Activated CD4-positive, alpha-beta T cell treated with anti-CD3 and anti-CD28 coated beads, Interleukin-2, amount 50 U/mL, for 48 hours (primary cell): ENCODE measurements around the gene SH3GL3.

ENCODE experiments used
- DNase-seq, 2 experiments: peaks; one replicate each; pipeline ENCODE4 v3.0.0-alpha.2; 2020

Gene SH3GL3

DNA sequence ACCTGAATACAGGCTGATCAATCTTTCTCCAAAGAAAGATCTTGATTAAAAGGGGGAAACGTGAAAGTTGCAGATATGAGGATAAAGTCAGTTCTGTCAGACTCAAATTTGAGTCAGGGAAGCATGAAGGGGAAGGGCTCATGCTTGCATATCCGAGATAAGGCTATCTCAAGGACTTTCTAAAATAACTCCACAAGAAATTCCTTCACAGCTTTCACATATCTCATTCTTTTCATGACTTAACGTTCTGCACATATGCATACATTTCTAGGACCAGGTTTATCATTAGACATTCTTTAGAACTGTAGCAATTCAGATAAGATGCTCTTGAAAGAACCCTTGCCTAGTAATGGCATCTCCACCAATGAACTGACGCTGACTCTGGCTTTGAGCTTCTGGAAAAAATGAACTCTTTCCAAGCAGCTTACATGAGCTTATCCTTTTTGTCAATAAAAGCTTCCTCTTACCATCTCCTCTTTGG lies 15.9 kb downstream of the SH3GL3 start:
- no peak for DNase-seq

GRCh38 chr15:83470887-83471286 lies 23.7 kb downstream of the SH3GL3 start:
- DNase-seq: no peak

DNA sequence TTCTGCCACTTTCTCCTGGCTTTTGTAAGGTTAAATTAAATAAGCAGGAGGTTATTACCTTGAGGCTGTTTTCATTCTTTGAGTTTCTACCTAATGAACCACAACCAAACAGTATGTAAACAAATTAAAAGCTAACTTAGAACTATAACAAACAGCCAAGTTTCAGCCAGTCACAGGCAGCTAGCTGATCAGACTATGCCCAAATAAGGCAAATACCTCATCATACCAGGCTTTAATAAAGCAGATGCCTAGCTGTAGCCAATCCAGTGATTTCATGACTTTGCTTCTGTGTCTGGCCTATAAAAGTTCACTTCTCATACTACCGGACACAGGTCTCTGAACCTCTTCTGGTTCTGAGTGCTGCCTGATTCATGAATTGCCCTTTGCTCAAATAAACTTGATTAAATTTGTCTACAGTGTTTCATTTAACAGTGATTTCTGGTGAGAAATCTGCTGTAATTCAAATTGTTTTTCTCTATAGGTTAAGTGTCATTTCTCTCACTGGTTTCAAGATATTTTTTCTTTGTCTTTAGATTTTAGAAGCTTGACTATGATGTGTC lies 24.2 kb downstream of the SH3GL3 start:
- DNase-seq: no peak

DNA sequence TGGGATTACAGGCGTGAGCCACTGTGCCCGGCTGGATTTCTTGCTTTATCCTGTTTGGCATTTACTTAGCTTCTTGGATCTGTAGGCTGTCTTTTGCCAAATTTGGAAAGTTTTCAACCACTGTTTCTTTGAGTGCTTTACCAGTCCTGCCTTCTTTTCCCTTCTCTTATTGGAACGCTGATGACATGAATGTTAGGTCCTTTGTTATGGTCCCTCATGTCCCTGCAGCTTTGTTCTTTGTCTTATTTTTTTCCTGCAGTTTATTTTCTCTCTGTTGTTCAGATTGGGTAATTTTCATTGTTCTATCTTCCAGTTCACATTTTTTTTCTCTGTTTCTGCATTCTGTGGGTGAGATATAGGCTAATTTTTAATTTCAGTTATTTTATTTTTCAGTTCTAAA lies 25.0 kb downstream of the SH3GL3 start:
- DNase-seq: no peak

GRCh38 chr15:83472797-83473196 lies 25.7 kb downstream of the SH3GL3 start:
- no peak for DNase-seq

- DNase-seq: no peak
These were observed 27.4 kb downstream of the SH3GL3 start for GRCh38 chr15:83474578-83474977.

- no peak for DNase-seq
These were observed 28.4 kb downstream of the SH3GL3 start for GRCh38 chr15:83475551-83475950.

DNA sequence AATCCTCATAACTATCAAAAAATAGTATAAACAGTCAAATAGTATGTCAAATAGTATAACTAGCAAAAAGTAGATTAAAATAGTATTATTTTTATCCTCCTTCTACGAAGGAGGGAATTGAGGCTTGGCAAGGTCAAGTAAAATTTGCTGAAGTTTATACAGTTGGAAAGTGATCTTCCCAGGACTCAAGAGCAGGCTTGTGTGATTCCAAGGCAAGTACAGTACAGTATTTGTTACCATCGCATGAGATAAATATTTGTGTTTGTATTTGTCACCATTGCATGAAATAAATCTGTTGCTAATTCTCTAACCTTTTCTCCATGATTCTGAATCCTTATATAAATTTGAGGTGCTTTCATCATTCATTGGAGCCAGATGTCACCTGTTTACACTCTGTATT lies 28.9 kb downstream of the SH3GL3 start:
- no peak for DNase-seq

GRCh38 chr15:83476708-83477107 lies 29.6 kb downstream of the SH3GL3 start:
- no peak for DNase-seq

DNA sequence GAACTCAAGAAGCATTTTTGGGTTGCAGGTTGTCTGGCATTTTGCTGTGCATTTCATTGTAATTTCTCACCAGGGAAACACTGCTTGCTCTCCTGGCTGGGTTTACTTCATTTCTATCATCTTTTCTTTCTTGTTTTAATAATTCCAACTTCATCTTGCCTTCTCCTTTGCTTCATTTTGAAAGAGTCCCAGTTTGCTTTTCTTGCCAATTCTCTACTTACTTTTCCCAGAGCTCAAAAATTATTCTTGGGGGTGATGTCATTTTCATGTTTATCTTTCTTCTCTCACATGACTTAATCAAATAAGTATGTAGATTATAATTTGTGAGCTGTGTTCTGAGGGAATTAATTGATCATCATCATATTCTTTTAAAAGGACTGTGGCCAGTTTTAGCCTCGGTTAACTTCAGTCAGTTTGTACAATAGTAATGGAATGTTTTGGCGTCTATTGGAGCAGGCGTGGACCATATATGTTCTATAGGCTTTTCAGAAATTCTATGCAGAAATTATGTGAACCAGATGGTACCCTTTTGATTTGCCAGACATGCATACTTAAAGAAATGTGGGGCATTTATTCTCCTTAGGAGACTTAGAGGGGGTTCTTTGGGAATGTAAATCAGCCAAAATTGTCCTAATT lies 30.1 kb downstream of the SH3GL3 start:
- DNase-seq: no peak

DNA sequence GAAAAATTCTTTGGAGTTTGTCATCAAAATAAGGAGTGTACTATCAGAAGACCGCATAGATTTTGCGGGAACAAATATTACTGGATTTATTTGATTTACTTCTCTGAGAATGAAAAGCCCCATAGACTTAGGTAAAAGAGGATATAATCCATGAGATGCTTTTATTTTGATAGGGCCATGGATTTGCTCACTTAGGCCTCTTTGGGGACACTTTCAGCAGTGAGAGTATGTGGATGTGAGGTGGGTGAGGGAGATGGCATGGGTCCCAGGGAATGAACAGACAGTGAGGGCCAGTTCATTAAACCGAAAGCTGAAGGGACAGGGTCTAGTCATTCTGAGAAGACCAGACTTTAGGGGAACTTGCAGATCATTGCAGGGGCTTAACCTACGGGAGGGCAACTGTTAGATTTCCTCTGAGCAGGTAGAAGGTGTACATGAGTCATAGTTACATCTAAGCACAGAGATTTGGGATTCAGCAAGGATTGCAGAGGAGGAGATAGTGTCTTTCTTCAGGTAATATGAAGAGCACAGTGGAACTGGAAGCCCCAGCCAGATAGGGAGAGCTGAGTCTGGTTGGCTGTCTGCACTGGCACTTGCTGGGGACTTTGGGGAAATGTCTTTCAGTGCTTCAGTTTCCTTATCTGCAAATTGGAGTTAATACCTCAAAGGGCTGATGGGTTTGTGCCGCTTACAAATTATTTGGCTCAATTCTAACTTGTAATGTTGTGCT lies 30.8 kb downstream of the SH3GL3 start:
- DNase-seq: no peak

GRCh38 chr15:83483612-83484011 lies 36.5 kb downstream of the SH3GL3 start:
- DNase-seq: no peak

DNA sequence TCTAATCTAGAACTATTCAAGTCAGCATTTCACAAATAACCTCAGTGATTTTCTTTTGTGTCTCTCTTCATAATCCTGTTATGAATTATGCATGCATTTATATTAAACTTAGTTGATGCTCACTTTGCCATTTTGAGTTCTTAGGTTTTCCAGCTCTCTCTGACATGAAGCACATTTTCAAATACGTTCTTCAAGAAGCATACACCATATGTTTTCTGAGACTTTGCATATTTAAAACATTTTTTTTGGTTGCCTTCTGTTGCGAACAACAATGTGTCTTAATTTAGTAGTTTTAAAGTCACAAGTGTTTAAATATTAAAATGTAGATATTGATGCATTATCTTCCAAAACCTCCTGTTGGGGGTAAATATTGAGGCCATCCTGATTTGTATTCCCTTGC lies 37.5 kb downstream of the SH3GL3 start:
- DNase-seq: no peak

DNA sequence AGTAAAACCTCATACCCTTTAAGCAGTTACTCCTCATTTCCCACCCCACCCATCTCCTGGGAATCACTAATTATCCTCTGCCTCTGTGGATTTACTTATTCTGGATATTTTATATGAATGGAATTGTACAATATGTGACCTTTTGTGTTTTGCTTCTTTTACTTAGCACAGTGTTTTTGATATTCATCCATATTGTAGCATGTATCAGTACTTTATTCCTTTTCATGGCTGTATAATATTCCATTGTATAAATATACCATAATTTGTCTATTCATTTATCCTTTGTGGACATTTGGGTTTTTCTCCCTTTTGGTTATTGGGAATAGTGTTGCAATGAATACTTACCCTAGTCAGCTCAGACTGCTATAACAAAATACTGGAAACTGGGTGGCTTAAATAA lies 39.2 kb downstream of the SH3GL3 start:
- no peak for DNase-seq

DNA sequence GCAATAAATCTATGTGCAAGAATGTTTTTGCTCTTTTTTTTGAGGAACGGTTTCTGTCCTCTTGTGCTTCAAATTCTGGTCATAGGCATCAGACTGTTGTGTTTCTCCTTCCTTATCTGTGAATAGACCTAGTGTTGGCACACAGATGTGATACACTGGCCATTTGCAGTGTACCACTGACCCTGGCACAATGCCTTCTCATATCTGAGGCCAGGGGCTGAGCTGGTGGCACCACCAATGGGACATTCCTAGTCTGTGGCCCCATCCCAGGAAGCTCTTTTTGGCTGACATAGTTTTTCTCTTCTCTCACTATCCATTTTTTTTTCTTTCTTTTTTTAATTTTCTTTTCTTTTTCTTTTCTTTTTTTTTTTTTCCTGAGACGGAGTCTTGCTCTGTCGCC lies 40.4 kb downstream of the SH3GL3 start:
- no peak for DNase-seq

- DNase-seq: no peak
These were observed 42.5 kb downstream of the SH3GL3 start for GRCh38 chr15:83489690-83490089.

- DNase-seq: no peak
These were observed 44.3 kb downstream of the SH3GL3 start for GRCh38 chr15:83491486-83491885.

DNA sequence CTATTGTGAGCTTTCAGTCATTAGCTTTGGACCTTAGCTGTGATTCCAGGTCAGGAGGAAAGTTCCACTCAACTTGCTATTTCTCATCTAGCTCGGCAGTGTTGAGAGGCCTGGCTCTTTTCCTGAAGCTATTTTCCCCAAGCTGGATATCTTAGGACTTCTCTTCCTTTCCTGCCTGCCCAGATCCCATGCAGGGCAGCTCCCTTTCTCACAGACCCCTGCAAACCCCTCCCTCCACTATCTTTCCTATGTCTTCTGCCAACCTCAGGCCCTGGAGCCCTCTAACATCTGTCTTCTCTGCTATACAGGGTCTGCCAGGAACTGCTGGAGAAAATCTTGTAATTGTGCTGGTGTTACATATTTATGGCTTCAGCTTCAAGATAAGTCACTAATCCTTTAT lies 49.6 kb downstream of the SH3GL3 start:
- no peak for DNase-seq

GRCh38 chr15:83498374-83498773 lies 51.2 kb downstream of the SH3GL3 start:
- no peak for DNase-seq

GRCh38 chr15:83498801-83499200 lies 51.7 kb downstream of the SH3GL3 start:
- no peak for DNase-seq

GRCh38 chr15:83499476-83499875 lies 52.3 kb downstream of the SH3GL3 start:
- no peak for DNase-seq

DNA sequence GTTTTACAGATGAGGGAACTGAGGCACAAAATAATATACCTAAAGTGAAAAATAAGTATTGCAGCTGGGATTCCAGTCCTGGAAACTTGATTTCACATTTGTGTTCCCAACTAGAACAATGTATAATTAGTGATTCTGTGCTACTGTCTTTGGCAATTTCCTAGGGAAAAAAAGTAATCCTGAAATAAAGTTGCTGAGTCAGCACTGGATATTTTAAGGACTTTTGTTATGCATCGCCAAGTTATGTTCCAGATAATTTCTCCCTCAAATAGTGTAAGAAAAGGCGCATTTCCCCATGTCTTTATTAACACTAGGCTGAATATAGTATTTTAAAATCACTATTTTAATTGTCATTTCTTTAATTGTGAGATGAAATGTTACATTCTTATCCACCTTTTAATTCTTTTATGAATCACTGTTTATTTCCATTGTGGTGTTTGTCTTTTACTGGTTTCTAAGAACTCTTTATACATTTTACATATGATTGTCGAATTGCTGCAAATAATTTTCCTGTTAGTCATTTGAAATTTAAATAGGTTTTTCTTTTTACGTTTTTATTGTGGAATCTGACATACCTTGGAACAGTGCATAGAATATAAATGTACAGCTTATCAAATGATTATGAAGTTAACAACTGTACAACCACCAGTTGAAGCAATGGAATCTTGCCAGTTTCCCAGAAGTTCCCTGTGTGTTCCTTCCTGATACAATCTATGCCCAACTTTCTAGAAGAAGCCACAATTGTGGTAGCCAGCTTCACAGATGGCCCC lies 56.6 kb downstream of the SH3GL3 start:
- DNase-seq: no peak

DNA sequence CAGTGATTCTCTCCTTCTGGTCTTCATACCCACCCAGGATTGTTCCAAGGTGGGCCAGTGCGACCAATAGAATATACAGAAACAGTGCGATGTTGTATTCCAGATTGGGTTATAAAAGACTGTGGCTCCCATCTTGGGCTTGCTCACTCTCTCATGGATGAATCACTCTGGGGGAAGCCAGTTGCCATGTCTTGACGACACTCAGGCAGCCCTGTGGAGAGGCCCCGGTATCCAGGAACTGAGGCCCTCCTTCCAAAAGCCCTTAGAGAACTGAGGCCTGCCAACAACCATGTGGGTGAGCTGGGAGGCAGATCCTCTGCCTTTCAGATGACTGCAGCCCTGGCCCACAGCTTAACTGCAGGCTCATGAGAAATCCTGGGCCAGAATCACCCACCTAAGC lies 57.2 kb downstream of the SH3GL3 start:
- no peak for DNase-seq

GRCh38 chr15:83510001-83510400 lies 62.9 kb downstream of the SH3GL3 start:
- no peak for DNase-seq
